ENCODE measurements around the gene SLC10A3.

SLC10A3 gene

DNA sequence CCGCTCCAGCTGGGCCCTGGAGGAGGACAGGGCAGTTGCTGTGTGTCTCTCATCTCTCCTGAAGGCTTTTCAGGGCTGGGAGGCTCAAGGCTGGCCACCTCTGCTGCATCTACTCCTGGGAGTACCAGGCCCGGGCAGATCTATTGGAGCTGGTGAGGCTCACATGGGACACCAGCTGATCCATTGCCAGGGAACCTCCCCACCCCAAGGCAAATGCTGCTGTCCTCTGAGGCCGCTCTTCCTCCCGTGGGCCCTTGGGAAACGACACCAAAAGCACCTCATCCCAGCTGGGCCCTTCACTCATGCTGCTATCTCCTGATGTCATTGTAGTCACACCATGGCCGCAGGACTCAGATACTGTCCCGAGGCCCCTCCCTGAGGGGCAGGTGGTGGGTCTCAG is 7.6 kb downstream of the SLC10A3 start:
- DNase-seq = no peak

DNA sequence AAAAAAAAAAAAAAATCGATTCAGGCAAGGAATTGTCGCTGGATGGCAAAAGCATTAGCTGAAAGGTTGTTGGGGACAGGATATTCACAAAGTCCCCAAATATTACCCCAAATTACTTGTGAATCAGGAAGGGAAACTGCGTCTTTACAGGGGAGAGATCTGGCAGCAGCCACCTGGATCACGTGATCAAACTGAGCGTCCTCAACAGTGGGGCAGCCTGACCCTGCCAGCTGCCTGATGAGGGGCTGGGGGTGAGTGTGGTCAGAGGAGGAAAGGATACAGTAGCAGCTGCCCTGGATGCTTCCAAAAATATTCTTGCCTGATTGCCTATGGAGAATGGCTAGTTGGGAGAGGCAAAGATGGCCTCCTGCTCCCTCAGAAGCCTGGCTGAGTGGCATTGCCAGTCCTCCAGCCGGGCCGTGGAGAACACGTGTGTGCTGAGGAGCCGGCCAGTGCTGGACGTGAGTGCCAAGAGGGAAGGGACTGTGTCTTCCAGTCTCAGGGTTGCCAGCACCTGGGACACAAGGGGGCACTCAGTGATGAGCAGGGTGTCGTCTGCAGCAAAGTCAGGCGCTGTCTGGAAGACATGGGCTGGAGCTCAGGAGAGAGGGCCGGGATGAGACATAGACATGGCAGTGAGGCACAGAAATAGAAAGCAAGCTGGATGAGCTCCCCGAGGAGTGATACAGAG is 8.4 kb downstream of the SLC10A3 start:
- no peak for DNase-seq

DNA sequence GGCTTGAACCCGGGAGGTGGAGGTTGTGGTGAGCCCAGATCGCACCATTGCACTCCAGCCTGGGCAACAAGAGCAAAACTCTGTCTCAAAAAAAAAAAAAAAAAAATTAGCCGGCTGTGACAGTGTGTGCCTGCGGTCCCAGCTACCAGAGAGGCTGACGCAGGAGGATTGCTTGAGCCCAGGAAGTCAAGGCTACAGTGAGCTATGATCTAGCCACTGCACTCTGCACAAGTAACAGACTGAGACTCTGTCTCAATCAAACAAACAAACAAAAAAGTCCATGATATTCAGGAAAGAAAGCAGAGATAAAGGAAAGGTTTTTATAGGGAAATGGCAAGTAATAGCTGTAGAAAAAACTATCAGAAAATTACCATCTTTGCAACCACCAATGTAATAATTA is 9.2 kb downstream of the SLC10A3 start:
- DNase-seq = no peak

DNA sequence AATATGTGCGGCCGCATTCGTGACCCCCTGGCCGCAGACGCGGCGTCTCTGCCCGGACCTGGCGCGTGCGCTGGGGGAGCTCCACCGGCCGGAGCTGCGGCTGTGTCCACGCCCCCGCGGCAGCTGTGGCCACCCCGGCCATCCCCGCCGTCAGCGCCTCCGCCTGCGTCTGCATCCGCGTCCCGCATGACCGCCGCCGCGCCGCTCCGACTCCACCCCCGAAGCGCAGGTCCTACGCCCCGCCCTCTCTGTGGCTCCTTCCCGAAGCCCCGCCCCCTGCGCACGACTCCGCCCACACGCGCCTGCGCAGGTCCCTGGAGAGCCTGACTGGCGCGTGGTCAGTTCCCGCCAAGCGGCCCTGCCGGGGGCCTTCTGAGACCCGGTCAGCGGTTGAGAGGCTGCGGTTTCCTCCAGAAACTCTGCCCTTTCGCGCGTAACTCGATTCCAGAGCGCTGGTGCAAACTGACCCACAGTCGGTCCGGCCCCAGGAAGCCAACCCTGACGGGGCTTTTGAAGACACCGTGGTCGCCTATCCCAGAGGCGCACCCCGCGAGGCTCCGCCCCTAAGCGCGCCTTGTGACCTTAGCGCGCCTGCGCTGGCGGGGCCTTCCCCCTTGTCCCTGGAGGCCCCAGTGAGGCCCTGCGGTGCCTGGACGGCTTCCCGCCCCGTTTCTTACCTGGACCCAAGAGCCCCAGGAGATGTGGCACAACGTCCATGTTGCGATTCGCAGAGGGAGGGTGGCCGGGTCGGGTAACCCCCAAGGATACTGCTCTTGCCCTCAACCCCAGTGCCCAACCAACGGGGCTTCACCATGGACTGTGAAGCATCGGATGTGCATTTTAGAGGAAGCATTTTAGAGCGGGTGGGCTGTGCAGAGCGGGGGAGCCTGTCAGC is 11.5 kb downstream of the SLC10A3 start, which contains the start of gene LAGE3:
Gene LAGE3, minus strand, starts transcription at position 554 of the 895 bp plus-strand sequence. Its CDS starts 366 bp downstream, at position 188.
- peak; percentile 84 to 91 for DNase-seq

- DNase-seq = no peak
Measured at GRCh38 chrX:154477891-154478477, 12.4 kb downstream of the SLC10A3 start.

GRCh38 chrX:154476821-154477220 is 13.6 kb downstream of the SLC10A3 start:
- DNase-seq = no peak

GRCh38 chrX:154473683-154474082 is 16.7 kb downstream of the SLC10A3 start:
- DNase-seq = no peak

DNA sequence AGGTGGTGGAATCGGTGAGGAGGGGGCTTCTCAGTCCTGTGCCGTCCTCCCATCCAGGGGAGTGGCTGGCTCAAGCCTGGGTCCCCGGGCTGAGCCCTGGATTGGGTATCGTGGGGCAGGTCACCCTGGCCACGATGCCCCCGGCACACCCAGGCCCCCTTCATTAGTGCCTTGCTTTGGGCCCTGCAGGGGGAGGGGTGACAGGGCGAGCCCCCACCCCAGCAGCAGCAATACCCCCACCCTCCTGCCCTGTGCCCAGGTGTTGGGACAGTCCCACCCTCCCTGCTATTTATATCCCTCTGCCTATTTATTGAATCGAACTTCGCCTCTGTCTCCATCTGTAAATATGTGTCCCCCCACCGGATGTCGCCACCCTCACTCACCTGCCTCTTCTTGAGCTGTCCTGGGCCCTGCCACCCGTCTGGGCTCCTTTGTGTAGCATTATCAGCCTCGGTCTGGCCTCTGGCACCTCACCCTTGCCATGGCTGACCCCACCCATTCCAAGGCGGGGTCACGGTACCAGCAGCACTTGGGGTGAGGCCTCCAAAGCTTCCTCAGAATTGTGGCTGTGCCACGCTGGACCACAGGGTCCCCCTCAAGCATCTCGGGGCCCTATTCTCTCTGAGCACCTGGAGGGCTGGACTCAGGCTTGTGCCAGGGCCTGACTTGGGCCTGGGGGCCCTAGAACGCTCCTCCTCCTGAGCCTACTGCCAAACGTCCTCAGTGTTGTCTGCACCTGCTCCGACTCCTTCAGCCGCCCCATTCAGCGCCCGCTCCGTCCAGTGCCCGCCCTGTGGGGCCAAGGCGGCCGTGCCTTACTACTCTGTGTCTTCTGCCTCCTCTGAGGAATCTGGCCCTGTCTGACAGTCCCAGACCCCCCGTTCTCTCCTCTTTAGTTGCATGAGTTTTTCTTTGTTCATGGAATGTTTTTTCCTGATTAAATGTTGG is 17.5 kb downstream of the SLC10A3 start:
- no peak for DNase-seq

- no peak for DNase-seq
Measured at GRCh38 chrX:154471839-154472684, 18.4 kb downstream of the SLC10A3 start.

DNA sequence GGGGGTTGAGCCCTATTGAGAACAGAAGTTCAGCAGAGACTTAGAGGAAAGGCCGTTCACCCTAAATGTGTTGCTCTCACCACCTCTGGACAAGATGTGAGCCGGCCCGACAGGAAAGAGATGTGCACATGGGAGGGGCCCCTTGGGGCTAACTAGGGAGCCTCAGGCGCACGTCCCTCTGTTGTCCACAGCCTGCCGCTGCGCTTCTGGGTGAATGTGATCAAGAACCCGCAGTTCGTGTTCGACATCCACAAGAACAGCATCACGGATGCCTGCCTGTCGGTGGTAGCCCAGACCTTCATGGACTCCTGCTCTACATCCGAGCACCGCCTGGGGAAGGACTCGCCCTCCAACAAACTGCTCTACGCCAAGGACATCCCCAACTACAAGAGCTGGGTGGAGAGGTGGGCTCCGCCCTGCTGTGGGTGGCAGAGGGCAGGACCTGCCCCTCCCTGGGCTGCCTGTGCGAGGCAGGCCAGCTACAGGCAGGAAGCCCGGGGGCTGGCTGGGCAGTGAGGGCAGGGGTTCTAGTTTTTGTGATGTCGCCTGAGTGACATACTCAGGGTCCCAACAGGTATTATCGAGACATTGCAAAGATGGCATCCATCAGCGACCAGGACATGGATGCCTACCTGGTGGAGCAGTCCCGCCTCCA is 19.4 kb downstream of the SLC10A3 start:
- DNase-seq = no peak

DNA sequence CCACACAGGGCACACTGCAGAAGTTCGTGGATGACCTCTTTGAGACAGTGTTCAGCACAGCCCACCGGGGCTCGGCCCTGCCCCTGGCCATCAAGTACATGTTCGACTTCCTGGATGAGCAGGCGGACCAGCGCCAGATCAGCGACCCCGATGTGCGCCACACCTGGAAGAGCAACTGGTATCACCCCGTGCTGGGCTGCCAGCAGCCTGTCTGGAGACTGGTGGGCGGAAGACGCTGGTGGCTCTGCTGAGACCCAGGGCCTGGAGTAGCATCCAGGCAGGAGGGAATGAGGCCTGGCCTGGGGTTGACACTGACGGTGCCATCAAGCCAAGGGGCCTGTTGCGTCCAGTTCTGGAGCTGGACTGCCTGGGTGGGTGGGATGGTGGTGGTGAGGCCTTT is 20.0 kb downstream of the SLC10A3 start:
- no peak for DNase-seq

GRCh38 chrX:154469880-154470279 is 20.5 kb downstream of the SLC10A3 start:
- no peak for DNase-seq

GRCh38 chrX:154469114-154469513 is 21.3 kb downstream of the SLC10A3 start:
- DNase-seq = no peak

DNA sequence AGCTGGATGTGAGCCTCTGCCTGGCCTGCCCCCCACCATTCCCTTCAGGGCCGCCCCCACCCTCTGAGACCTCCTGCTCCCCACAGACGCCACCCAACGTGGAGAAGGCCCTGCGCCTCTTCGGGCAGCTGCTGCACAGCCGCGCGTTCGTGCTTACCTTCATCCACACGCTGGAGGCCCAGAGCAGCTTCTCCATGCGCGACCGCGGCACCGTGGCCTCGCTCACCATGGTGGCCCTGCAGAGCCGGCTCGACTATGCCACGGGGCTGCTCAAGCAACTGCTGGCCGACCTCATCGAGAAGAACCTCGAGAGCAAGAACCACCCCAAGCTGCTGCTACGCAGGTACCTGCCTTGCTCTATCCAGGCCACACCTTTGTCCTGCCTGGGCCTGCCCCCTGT is 22.2 kb downstream of the SLC10A3 start:
- no peak for DNase-seq

- DNase-seq = no peak
Measured at GRCh38 chrX:154467556-154467955, 22.9 kb downstream of the SLC10A3 start.

DNA sequence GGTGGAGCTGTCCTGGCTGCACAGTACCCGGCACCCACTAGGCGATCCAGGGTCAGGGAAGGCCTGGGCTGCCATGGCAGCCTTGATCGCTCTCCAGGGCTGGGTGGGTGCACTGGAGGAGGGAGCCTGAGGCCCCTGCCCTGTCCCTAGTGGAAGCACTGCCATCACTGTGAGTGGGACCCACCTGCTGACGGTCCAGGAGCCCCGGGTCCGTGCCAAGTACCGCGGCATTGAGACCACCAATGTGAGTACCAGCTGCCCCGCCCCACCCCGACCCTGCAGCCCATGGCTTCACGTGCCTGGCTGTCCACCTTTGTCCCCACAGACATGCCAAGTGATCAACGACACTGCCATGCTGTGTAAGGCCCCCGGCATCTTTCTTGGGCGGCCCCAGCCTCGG is 23.5 kb downstream of the SLC10A3 start:
- DNase-seq = no peak

- DNase-seq = no peak
Measured at GRCh38 chrX:154466036-154466435, 24.4 kb downstream of the SLC10A3 start.

DNA sequence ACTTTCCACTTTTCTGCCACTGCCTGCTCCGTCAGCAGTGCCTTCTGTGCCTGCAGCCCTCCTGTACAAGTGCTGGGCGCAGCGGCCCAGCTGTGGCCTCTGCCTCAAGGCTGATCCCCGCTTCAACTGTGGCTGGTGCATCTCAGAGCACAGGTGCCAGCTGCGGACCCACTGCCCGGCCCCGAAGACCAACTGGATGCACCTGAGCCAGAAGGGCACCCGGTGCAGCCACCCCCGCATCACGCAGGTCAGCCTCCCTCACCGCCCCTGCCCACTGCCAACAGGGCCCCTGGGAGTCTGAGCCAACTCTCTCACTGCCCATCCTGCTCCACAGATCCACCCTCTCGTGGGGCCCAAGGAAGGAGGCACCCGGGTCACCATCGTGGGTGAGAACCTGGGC is 24.8 kb downstream of the SLC10A3 start:
- DNase-seq = no peak

- no peak for DNase-seq
Measured at GRCh38 chrX:154464806-154465365, 25.5 kb downstream of the SLC10A3 start.

DNA sequence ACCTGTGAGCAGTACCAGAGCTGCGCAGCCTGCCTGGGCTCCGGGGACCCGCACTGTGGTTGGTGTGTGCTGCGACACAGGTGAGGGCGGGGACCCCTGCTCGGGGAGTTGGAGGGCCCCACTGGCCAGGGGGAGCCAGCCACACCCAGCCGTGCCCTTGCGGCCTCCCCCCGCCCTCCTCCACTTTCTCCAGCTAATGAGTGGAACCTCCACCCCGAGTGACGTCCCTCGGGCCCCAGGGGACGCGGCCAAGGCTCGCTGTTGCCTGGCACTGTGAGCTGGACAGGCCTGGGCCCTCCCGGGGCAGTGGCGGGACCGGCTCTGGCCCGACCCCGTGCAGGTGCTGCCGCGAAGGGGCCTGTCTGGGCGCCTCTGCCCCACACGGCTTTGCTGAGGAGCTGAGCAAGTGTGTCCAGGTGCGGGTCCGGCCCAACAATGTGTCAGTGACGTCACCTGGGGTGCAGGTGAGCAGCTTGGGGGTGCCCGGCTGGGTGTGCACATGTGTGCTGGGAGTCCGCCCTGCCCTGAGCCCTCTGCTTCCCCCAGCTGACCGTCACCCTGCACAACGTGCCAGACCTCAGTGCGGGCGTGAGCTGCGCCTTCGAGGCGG is 26.7 kb downstream of the SLC10A3 start:
- no peak for DNase-seq
